Stimulated activated CD4-positive, alpha-beta T cell treated with anti-CD3 and anti-CD28 coated beads, Interleukin-4, amount 100 ng/mL, for 1 hour (primary cell): ENCODE data around the gene FLT3.
"Not testable (repeated sequence)": the region's sequence is repeated elsewhere in the genome, so short reads cannot be mapped to it uniquely, and the experiment has no call there.

ENCODE experiments used
- DNase-seq: peaks from one replicate; pipeline ENCODE4 v3.0.0-alpha.2; 2020

FLT3 gene

GRCh38 chr13:28100150-28101121, at the start of gene FLT3:
Gene FLT3, minus strand, starts transcription at chr13:28100576. Its CDS starts 66 bp downstream, at chr13:28100510.
- peak; percentile 19 for DNase-seq

- DNase-seq = no peak
These were observed 47.1 kb upstream of the FLT3 start for GRCh38 chr13:28147495-28147894.

- DNase-seq = no peak
These were observed 44.7 kb upstream of the FLT3 start for GRCh38 chr13:28145049-28145448.

- DNase-seq = not testable (repeated sequence)
These were observed 41.2 kb upstream of the FLT3 start for GRCh38 chr13:28141542-28141941.

GRCh38 chr13:28140433-28141125, 40.2 kb upstream of the FLT3 start:
- DNase-seq = no peak

- DNase-seq = peak; percentile 89
These were observed 38.5 kb upstream of the FLT3 start for GRCh38 chr13:28138756-28139470.

GRCh38 chr13:28138012-28138755, 37.8 kb upstream of the FLT3 start, which contains the start of gene PAN3:
Gene PAN3, plus strand, starts transcription at chr13:28138545. Its CDS starts 113 bp downstream, at chr13:28138658.
- peak; percentile 91 for DNase-seq

- DNase-seq = no peak
These were observed 37.2 kb upstream of the FLT3 start for GRCh38 chr13:28137596-28137995.

- no peak for DNase-seq
These were observed 36.5 kb upstream of the FLT3 start for GRCh38 chr13:28136916-28137315.

GRCh38 chr13:28131646-28132045, 31.3 kb upstream of the FLT3 start:
- no peak for DNase-seq

- DNase-seq = no peak
These were observed 29.7 kb upstream of the FLT3 start for GRCh38 chr13:28129911-28130693.

GRCh38 chr13:28128926-28129325, 28.6 kb upstream of the FLT3 start:
- no peak for DNase-seq

- DNase-seq = no peak
These were observed 27.7 kb upstream of the FLT3 start for GRCh38 chr13:28128030-28128429.

GRCh38 chr13:28121224-28121623, 20.8 kb upstream of the FLT3 start:
- no peak for DNase-seq

- no peak for DNase-seq
These were observed 19.9 kb upstream of the FLT3 start for GRCh38 chr13:28120317-28120716.

GRCh38 chr13:28117689-28118377, 17.5 kb upstream of the FLT3 start:
- no peak for DNase-seq

GRCh38 chr13:28116736-28117135, 16.4 kb upstream of the FLT3 start:
- DNase-seq = no peak

- no peak for DNase-seq
These were observed 10.0 kb upstream of the FLT3 start for GRCh38 chr13:28110414-28110813.

- no peak for DNase-seq
These were observed 6.6 kb upstream of the FLT3 start for GRCh38 chr13:28106976-28107375.

- DNase-seq = not testable (repeated sequence)
These were observed 1.5 kb upstream of the FLT3 start for GRCh38 chr13:28101886-28102285.
